Endothelial cell (in vitro differentiated cells): ENCODE results near the gene NCF2. TPM values are rescaled to one million over a fixed set of nuclear protein-coding genes. Genes with fewer than 3 reads are reported as not detected.
"Not testable (repeated sequence)": the region's sequence is repeated elsewhere in the genome, so short reads cannot be mapped to it uniquely, and the experiment has no call there.

ENCODE experiments used
- DNase-seq: peaks from one replicate; pipeline ENCODE4 v3.0.0; 2021; ENCODE audit warnings: low spot score
- H3K27ac Mint-ChIP-seq: one replicate; pipeline ENCODE4 v1.8.0; 2021; ENCODE audit warnings: mixed read lengths, inconsistent platforms; ENCODE audit not compliant: unreplicated experiment
- H3K27me3 Mint-ChIP-seq: one replicate; pipeline ENCODE4 v1.8.0; 2021; ENCODE audit warnings: mild to moderate bottlenecking, moderate library complexity, mixed read lengths, inconsistent platforms; ENCODE audit not compliant: unreplicated experiment
- H3K36me3 Mint-ChIP-seq: one replicate; pipeline ENCODE4 v1.8.0; 2021; ENCODE audit warnings: mild to moderate bottlenecking, low read depth, mixed read lengths, inconsistent platforms; ENCODE audit not compliant: unreplicated experiment
- H3K4me1 Mint-ChIP-seq: one replicate; pipeline ENCODE4 v1.8.0; 2021; ENCODE audit warnings: mild to moderate bottlenecking, mixed read lengths, inconsistent platforms; ENCODE audit not compliant: unreplicated experiment
- H3K4me3 Mint-ChIP-seq: one replicate; pipeline ENCODE4 v1.8.0; 2021; ENCODE audit warnings: mild to moderate bottlenecking, mixed read lengths, inconsistent platforms; ENCODE audit not compliant: unreplicated experiment
- H3K9me3 Mint-ChIP-seq: one replicate; pipeline ENCODE4 v1.8.0; 2021; ENCODE audit warnings: mixed read lengths, inconsistent platforms; ENCODE audit not compliant: unreplicated experiment
- total RNA-seq: library from RNA; stranded (reverse); fragmentation: NEBNext Ultra II Directional; extraction: Animal tissue kit (Norgen Biotek cat#: 25700); gene quantifications from one replicate; pipeline ENCODE4 v1.2.1, GENCODE V29; 2021; ENCODE audit not compliant: unreplicated experiment
- TF ChIP-seq, protein P1 (sequence below): fragments of 200-600 bp; sonication (generic); IDR thresholded peaks from one replicate; pipeline ENCODE4 v1.5.0; 2021; ENCODE audit warnings: antibody characterized with exemption; ENCODE audit not compliant: unreplicated experiment

NCF2 gene
- total RNA-seq, 1 donor from 2014 or later: 0.67 TPM

DNA sequence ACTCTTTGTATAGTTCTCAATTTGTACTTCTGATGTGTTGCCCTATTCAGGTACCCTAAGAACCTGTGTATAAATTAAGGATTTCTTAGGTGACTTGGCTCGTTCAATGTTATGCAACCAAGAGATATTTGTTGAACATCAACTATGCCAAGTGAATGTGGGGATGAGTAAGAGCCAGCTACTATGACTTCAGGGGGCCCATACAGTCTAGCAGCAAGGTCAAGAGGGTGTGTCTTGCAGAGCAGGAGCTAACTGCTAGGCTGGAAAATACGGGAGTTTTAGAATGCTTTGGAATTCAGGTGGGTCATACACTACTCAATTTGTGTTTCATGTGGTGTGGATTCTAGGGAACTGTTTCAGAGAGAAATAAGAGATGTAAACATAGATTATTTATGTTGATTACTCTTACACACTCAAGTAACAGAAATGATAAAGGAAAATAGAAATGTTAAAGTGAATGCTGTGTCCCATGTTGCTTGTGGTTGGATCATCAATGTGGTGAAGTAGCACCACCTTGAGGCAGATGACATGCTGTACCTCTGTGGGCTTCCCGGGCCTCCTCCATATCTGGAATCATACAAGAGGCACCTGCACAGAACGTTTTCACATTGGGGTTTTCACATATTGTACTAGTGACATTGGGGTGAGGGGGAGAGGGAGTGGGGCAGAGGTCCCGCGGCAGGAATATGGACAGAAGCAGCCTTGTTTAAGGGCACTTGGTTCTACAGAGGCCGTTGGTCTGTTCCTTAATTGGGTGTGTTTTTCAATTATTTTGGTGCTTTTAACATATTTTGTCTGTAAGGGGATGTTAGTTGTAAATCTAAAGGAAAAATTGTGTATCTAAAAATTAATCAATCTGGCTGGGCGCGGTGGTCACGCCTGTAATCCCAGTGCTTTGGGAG, 32.9 kb upstream of the NCF2 start:
- H3K4me1 Mint-ChIP-seq: peaks cover 8% of the 10 kb centered on the region
- peak overlapping the region; percentile 72 for H3K27ac Mint-ChIP-seq
- no peak overlapping the region for H3K4me3 Mint-ChIP-seq
- no peaks in the 10 kb centered on the region for H3K36me3 Mint-ChIP-seq
- no peaks in the 10 kb centered on the region for H3K9me3 Mint-ChIP-seq
- no peaks in the 10 kb centered on the region for H3K27me3 Mint-ChIP-seq
- TF ChIP-seq, protein P1, sequence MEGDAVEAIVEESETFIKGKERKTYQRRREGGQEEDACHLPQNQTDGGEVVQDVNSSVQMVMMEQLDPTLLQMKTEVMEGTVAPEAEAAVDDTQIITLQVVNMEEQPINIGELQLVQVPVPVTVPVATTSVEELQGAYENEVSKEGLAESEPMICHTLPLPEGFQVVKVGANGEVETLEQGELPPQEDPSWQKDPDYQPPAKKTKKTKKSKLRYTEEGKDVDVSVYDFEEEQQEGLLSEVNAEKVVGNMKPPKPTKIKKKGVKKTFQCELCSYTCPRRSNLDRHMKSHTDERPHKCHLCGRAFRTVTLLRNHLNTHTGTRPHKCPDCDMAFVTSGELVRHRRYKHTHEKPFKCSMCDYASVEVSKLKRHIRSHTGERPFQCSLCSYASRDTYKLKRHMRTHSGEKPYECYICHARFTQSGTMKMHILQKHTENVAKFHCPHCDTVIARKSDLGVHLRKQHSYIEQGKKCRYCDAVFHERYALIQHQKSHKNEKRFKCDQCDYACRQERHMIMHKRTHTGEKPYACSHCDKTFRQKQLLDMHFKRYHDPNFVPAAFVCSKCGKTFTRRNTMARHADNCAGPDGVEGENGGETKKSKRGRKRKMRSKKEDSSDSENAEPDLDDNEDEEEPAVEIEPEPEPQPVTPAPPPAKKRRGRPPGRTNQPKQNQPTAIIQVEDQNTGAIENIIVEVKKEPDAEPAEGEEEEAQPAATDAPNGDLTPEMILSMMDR: no peak
- peak; percentile 49 for DNase-seq

DNA sequence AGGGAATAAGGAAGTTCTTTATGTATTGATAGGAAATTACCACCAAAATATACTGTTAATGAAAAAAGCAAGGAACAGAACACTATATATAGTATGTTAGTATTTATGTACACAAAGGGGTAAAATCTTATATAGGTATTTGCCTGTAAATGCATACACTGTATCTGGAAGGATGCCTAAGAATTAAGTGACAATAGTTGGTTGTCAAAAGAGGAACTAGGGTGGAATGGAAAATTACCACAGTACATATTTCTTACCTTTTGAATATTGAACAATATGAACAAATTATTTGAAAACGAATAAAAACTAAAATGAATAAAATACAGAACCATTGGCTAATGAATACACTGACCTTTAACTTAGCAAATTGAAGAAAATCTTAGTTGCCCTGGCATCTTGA, 31.8 kb upstream of the NCF2 start:
- DNase-seq: no peak
- Mint-ChIP-seq H3K27me3 (peaks cover 1% of the 10 kb centered on the region), H3K4me1 (peaks cover 10% of the 10 kb centered on the region), H3K27ac (no peak overlapping the region), H3K9me3 (no peaks in the 10 kb centered on the region), H3K4me3 (no peak overlapping the region), H3K36me3 (no peaks in the 10 kb centered on the region)
- TF ChIP-seq, protein P1: no peak

DNA sequence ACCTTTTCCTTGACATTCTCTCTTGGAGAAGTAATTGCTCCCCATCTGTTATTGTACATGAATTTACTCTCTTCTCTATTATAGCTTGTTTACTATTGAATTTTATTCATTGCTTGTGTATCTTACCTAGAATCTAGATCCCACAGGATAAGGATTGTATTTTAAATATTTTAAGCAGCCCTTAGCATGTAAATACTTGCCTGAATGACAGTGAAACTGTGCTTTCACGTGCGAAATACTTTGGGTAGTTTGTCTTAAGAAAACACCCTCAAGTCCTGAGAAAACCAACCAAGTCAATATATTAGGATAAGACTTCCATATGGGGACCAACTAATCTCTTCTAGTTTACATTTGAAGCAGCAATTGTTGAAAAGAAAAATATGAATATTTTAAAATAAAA, 30.1 kb upstream of the NCF2 start:
- no peaks in the 10 kb centered on the region for H3K36me3 Mint-ChIP-seq
- no peak overlapping the region for H3K27ac Mint-ChIP-seq
- DNase-seq: no peak
- TF ChIP-seq, protein P1: no peak
- peaks cover 9% of the 10 kb centered on the region for H3K4me1 Mint-ChIP-seq
- no peak overlapping the region for H3K4me3 Mint-ChIP-seq
- no peaks in the 10 kb centered on the region for H3K9me3 Mint-ChIP-seq
- peaks cover 2% of the 10 kb centered on the region for H3K27me3 Mint-ChIP-seq

DNA sequence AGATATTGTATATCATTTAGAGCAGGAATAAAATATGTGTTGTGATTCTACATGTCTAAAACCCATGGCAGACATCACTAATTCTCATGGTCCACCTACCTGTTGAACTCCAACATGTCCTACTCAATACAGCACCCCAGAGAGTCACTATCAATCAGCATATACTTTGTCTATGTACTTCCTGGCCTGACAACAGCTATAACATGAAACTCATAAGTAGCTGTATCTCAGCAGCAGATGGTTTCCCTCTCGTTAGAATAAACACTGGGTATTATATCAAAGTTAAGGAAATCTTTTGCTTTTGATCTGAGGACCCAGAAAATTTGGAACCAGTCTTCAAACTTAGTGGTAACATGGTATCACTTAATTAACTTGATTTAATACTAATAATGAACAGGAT, 29.5 kb upstream of the NCF2 start:
- no peak overlapping the region for H3K4me3 Mint-ChIP-seq
- H3K4me1 Mint-ChIP-seq: peaks cover 9% of the 10 kb centered on the region
- H3K27me3 Mint-ChIP-seq: peaks cover 3% of the 10 kb centered on the region
- TF ChIP-seq, protein P1: no peak
- DNase-seq: no peak
- no peak overlapping the region for H3K27ac Mint-ChIP-seq
- H3K36me3 Mint-ChIP-seq: no peaks in the 10 kb centered on the region
- no peaks in the 10 kb centered on the region for H3K9me3 Mint-ChIP-seq

DNA sequence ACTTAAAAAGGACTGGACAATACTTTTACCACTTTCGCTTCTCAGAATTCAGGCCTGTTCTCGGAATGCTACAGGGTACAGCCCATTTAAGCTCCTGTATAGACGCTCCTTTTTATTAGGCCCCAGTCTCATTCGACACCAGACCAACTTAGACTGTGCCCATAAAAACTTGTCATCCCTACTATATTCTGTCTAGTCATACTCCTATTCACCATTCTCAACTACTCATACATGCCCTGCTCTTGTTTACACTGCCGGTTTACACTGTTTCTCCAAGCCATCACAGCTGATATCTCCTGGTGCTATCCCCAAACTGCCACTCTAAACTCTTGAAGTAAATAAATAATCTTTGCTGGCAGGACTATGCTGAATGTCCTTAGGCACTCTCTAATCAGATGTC, 27.9 kb upstream of the NCF2 start:
- H3K9me3 Mint-ChIP-seq, H3K27me3 Mint-ChIP-seq, H3K4me1 Mint-ChIP-seq, DNase-seq, H3K4me3 Mint-ChIP-seq, H3K27ac Mint-ChIP-seq, H3K36me3 Mint-ChIP-seq: not testable (repeated sequence)

DNA sequence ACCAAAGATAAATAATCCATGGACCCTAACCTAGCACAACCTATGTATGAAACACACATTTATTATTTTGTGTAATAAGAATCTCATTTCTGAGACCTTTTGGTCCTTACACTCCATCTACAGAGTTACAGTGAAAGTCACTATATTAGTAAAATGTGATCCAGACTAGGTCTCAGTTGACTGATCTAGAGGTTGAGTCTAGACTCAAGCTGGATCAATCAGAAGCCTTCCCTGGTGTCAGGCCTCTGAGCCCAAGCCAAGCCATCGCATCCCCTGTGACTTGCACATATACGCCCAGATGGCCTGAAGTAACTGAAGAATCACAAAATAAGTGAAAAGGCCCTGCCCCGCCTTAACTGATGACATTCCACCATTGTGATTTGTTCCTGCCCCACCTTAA, 22.7 kb upstream of the NCF2 start:
- H3K27ac Mint-ChIP-seq, H3K4me3 Mint-ChIP-seq, H3K4me1 Mint-ChIP-seq, H3K36me3 Mint-ChIP-seq, H3K9me3 Mint-ChIP-seq, H3K27me3 Mint-ChIP-seq, DNase-seq: not testable (repeated sequence)
